Esophagus squamous epithelium (tissue), 5 donors: ENCODE results near the gene XAGE1A. TPM values are rescaled to one million over a fixed set of nuclear protein-coding genes. Genes with fewer than 3 reads are reported as not detected.
"Not testable (repeated sequence)": the region's sequence is repeated elsewhere in the genome, so short reads cannot be mapped to it uniquely, and the experiment has no call there.

Source experiments
- DNase-seq: peaks from one replicate; lab custom pipeline; 2025; lab: John Stamatoyannopoulos, UW
- H3K27ac ChIP-seq, 4 donors: fragments of 200-600 bp; sonication (generic); one replicate each; pipeline ENCODE4 v1.5.1; 2016 to 2019; ENCODE audit warnings: mild to moderate bottlenecking in 1 of 4
- H3K27me3 ChIP-seq, 4 donors: fragments of 200-600 bp; sonication (generic); 1 replicate in 3 of 4; 2 replicates in 1 of 4; pipeline versions ENCODE4 v1.5.1 to v1.6.0; 2017 to 2021; ENCODE audit warnings: antibody characterized with exemption in 1 of 4
- H3K36me3 ChIP-seq, 3 donors: fragments of 200-600 bp; sonication (generic); one replicate each; pipeline ENCODE4 v1.5.1; 2016 to 2019
- H3K4me1 ChIP-seq, 3 donors: fragments of 200-600 bp; sonication (generic); one replicate each; pipeline ENCODE4 v1.5.1; 2017 to 2019
- H3K4me3 ChIP-seq, 4 donors: fragments of 200-600 bp; sonication (generic); 1 replicate in 3 of 4; 2 replicates in 1 of 4; pipeline ENCODE4 v1.5.1; 2016 to 2019; ENCODE audit warnings: mild to moderate bottlenecking in 2 of 4, moderate library complexity in 1 of 4
- H3K9me3 ChIP-seq, 3 donors: fragments of 200-600 bp; sonication (generic); one replicate each; pipeline ENCODE4 v1.5.1; 2016 to 2019
- CTCF ChIP-seq, 6 experiments: fragments of 450-650 bp in 4 of 6; fragments of 200-600 bp in 2 of 6; sonication (generic) in 2 of 6; IDR thresholded peaks; one replicate each; pipeline ENCODE4 v1.5.1; 2016 to 2019; ENCODE audit warnings: antibody characterized with exemption in 6 of 6, mild to moderate bottlenecking in 4 of 6, moderate library complexity in 4 of 6
- POLR2A ChIP-seq, 4 donors: fragments of 450-650 bp; IDR thresholded peaks; one replicate each; pipeline ENCODE4 v1.6.1; 2017; ENCODE audit warnings: antibody characterized with exemption in 4 of 4, mild to moderate bottlenecking in 4 of 4, moderate library complexity in 3 of 4
- WGBS, 2 donors: methylation state at CpG; one replicate each; pipeline ENCODE4 v1.1.5; 2018; 5-methylcytosine and 5-hydroxymethylcytosine counted together
- intact Hi-C: fragments of 100-400 bp; cut with DNase I; formaldehyde crosslinking; loops from one replicate; pipeline ENCODE4 v1.15.0; 2022
- small RNA-seq, 4 donors: library from RNA; depleted of rRNA; stranded (forward); fragments of <200 nt; gene quantifications; one replicate each; pipeline ENCODE3, GENCODE V24; 2016
- total RNA-seq, 4 donors: library from RNA; depleted of rRNA; stranded (reverse); fragments of >200 nt; gene quantifications; one replicate each; pipeline ENCODE4 v1.1.0, GENCODE V29; 2016
- donor health status: DM: yes; HTN: yes; CAD: no.

Gene XAGE1A
- total RNA-seq, 4 donors from 2014 or later: not detected

- TF ChIP-seq CTCF (IDR thresholded peaks at IDR 0.05): no peak
- TF ChIP-seq POLR2A (IDR thresholded peaks at IDR 0.05): no peak
- H3K36me3 ChIP-seq: no peaks in the 10 kb centered on the region
- H3K27ac ChIP-seq: no peak overlapping the region
- H3K27me3 ChIP-seq: no peaks in the 10 kb centered on the region
- 81 to 85% methylated on average over 16 of the region's 21 CpGs for WGBS, 2 donors
- H3K4me3 ChIP-seq: no peak overlapping the region
- no peaks in the 10 kb centered on the region for H3K4me1 ChIP-seq
- intact Hi-C loops: no loop called here
- DNase-seq: no peak
- H3K9me3 ChIP-seq: no peaks in the 10 kb centered on the region
Observed at GRCh38 chrX:52544147-52544840, 48.7 kb downstream of the XAGE1A start.

DNA sequence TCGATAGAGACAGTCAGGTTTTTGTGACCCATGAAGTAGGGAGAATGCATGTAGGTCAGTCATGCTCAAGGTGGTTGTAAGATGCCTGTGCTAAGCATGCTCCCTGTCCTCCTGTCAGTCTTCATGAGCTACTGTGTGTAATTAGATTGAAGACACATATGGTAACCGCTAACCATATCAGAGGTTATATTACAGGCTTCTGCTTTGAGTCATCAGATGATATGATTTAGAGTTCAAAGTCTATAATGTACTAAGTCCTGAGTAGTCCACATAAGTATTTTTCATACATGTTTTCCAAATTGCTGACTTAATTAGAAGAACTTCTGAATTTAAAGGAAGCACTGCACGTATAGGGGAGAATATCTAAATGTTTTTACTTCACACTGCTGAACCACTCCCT lies 53.2 kb downstream of the XAGE1A start:
- DNase-seq, H3K36me3 ChIP-seq, H3K27ac ChIP-seq, H3K9me3 ChIP-seq, H3K4me1 ChIP-seq, H3K27me3 ChIP-seq, intact Hi-C loops, H3K4me3 ChIP-seq: not testable (repeated sequence)
- 60% methylated on average over 2 to 3 of the region's 3 CpGs for WGBS, 2 donors

Small RNAs within 50 kb of the gene (small RNA-seq; reads per million reads assigned to genes)
- gene BX510359.8 (0 reads per million in 4 donors), gene RBM22P7 (0 reads per million in 4 donors)

Other genes with a start within 250 kb of the XAGE1A start
- not detected for gene XAGE2, start 126.8 kb upstream of the XAGE1A start, total RNA-seq
- gene XAGE1B, start 21.3 kb downstream of the XAGE1A start, total RNA-seq: not detected
- gene SSX7, start 159.1 kb downstream of the XAGE1A start, total RNA-seq: not detected
- not detected for gene SSX2, start 211.4 kb downstream of the XAGE1A start, total RNA-seq